Activated CD4-positive, alpha-beta T cell treated with anti-CD3 and anti-CD28 coated beads for 36 hours (primary cell): Measurements from ENCODE around the gene TBCD. TPM values are rescaled to one million over a fixed set of nuclear protein-coding genes. Genes with fewer than 3 reads are reported as not detected.

Experiments used
- ATAC-seq: fragments of 200-7000 bp; cut with Tn5 transposase; one replicate; pipeline ENCODE4 v1.10.0; 2021; ENCODE audit warnings: mild to moderate bottlenecking, moderate library complexity
- CTCF ChIA-PET: fragments of 350-600 bp; sonication (Branson Sonifier 250); formaldehyde crosslinking; loops from one replicate; lab custom pipeline; 2021; ENCODE audit warnings: antibody characterized with exemption; lab: Charles Lee
- POLR2A ChIA-PET: fragments of 350-600 bp; sonication (Branson Sonifier 250); formaldehyde crosslinking; loops from one replicate; lab custom pipeline; 2021; ENCODE audit warnings: antibody characterized with exemption, inconsistent platforms; lab: Charles Lee
- DNase-seq: peaks from one replicate; pipeline ENCODE4 v3.0.0-alpha.2; 2020
- H3K27ac Mint-ChIP-seq: one replicate; pipeline ENCODE4 v1.8.0; 2021; ENCODE audit warnings: mixed read lengths
- H3K27me3 Mint-ChIP-seq: one replicate; pipeline ENCODE4 v1.8.0; 2021; ENCODE audit warnings: mixed read lengths
- H3K36me3 Mint-ChIP-seq: one replicate; pipeline ENCODE4 v1.8.0; 2021; ENCODE audit warnings: low read depth, mixed read lengths
- H3K4me1 Mint-ChIP-seq: one replicate; pipeline ENCODE4 v1.8.0; 2021; ENCODE audit warnings: mixed read lengths
- H3K4me3 Mint-ChIP-seq: one replicate; pipeline ENCODE4 v1.8.0; 2021; ENCODE audit warnings: mild to moderate bottlenecking, moderate library complexity, mixed read lengths
- H3K9me3 Mint-ChIP-seq: one replicate; pipeline ENCODE4 v1.8.0; 2021; ENCODE audit warnings: low read depth, mixed read lengths
- intact Hi-C, 2 experiments: fragments of 100-400 bp; cut with DNase I in 1 of 2; cut with micrococcal nuclease in 1 of 2; formaldehyde crosslinking; loops; one replicate each; pipeline versions ENCODE4 v1.14.2 to v1.15.1; 2022 to 2024; cut with DNase I, micrococcal nuclease
- total RNA-seq, 2 experiments: library from RNA; stranded (reverse); gene quantifications; one replicate each; pipeline ENCODE4 v1.2.3, GENCODE V29; 2021

The TBCD gene
- total RNA-seq, 2 experiments from 2014 or later, result 83.3 to 97.2 TPM

GRCh38 chr17:82713071-82713723, 38.7 kb upstream of the TBCD start:
- Mint-ChIP-seq H3K36me3 (peaks cover 2% of the 10 kb centered on the region), H3K4me3 (no peak overlapping the region), H3K27ac (no peak overlapping the region), H3K4me1 (peaks cover 10% of the 10 kb centered on the region), H3K9me3 (no peaks in the 10 kb centered on the region), H3K27me3 (no peaks in the 10 kb centered on the region)
- ChIA-PET CTCF (interaction anchor here (0.8 kb wide), 1 partner anchor 84 kb away, joined by 3 read pairs; no protein-coding TSS in a partner anchor), POLR2A (no interaction called here)
- intact Hi-C loops, result no loop called here
- ATAC-seq (no peak), DNase-seq (no peak)

- no peaks in the 10 kb centered on the region for H3K9me3 Mint-ChIP-seq
- peaks cover 9% of the 10 kb centered on the region for H3K36me3 Mint-ChIP-seq
- ChIA-PET POLR2A (interaction anchor here (0.6 kb wide), 1 partner anchor 26 kb away, joined by 3 read pairs; no protein-coding TSS in a partner anchor), CTCF (interaction anchor here (0.9 to 1.7 kb wide), 3 partner anchors 12 to 66 kb away, joined by 3 to 6 read pairs (median 3); no protein-coding TSS in a partner anchor)
- DNase-seq (peak; percentile 95), ATAC-seq (peak; percentile 91)
- H3K4me3 Mint-ChIP-seq, result peak within 1 kb of the TSS; percentile 93
- no peaks in the 10 kb centered on the region for H3K27me3 Mint-ChIP-seq
- intact Hi-C loops, result loop anchor here (1.0 to 5.0 kb wide), 9 partner anchors 18 to 363 kb away; partner anchors contain the start of genes TBCD (in 2 of the 2), WDR45B (in 2 of the 2), CYBC1 (in 1 of the 2) and HEXD (in 1 of the 2)
- peaks cover 10% of the 10 kb centered on the region for H3K4me1 Mint-ChIP-seq
- peak within 1 kb of the TSS; percentile 88 for H3K27ac Mint-ChIP-seq
Measured at GRCh38 chr17:82716203-82717010, 35.5 kb upstream of the TBCD start, which contains the start of gene FN3KRP. FN3KRP (plus strand) TSS chr17:82716706; CDS start chr17:82716756, 50 bp downstream.

GRCh38 chr17:82718986-82719685, 32.7 kb upstream of the TBCD start:
- H3K4me1 Mint-ChIP-seq, result peaks cover 10% of the 10 kb centered on the region
- intact Hi-C loops, result loop anchor here in 1 of 2 experiments (5.0 kb wide), 1 partner anchor 33 kb away; the partner anchor contains the start of gene TBCD
- no peak overlapping the region for H3K4me3 Mint-ChIP-seq
- no peaks in the 10 kb centered on the region for H3K9me3 Mint-ChIP-seq
- CTCF ChIA-PET, result no interaction called here
- no peaks in the 10 kb centered on the region for H3K27me3 Mint-ChIP-seq
- DNase-seq (no peak), ATAC-seq (no peak)
- H3K36me3 Mint-ChIP-seq, result peaks cover 25% of the 10 kb centered on the region
- POLR2A ChIA-PET, result no interaction called here
- H3K27ac Mint-ChIP-seq, result no peak overlapping the region

GRCh38 chr17:82720204-82720603, 31.7 kb upstream of the TBCD start:
- no peak for ATAC-seq
- ChIA-PET CTCF (no interaction called here), POLR2A (no interaction called here)
- H3K27ac Mint-ChIP-seq, result no peak overlapping the region
- H3K27me3 Mint-ChIP-seq, result no peaks in the 10 kb centered on the region
- H3K9me3 Mint-ChIP-seq, result no peaks in the 10 kb centered on the region
- peaks cover 10% of the 10 kb centered on the region for H3K4me1 Mint-ChIP-seq
- intact Hi-C loops, result no loop called here
- H3K36me3 Mint-ChIP-seq, result peaks cover 26% of the 10 kb centered on the region
- no peak overlapping the region for H3K4me3 Mint-ChIP-seq
- DNase-seq, result no peak

GRCh38 chr17:82722341-82723013, 29.4 kb upstream of the TBCD start:
- ChIA-PET POLR2A (interaction anchor here (0.9 kb wide), 1 partner anchor 16 kb away, joined by 3 read pairs; no protein-coding TSS in a partner anchor), CTCF (interaction anchor here (0.6 kb wide), 1 partner anchor 54 kb away, joined by 3 read pairs; no protein-coding TSS in a partner anchor)
- peaks cover 34% of the 10 kb centered on the region for H3K36me3 Mint-ChIP-seq
- DNase-seq, result no peak
- intact Hi-C loops, result no loop called here
- no peak overlapping the region for H3K27ac Mint-ChIP-seq
- peaks cover 7% of the 10 kb centered on the region for H3K4me1 Mint-ChIP-seq
- no peaks in the 10 kb centered on the region for H3K27me3 Mint-ChIP-seq
- no peaks in the 10 kb centered on the region for H3K9me3 Mint-ChIP-seq
- ATAC-seq, result no peak
- no peak overlapping the region for H3K4me3 Mint-ChIP-seq

GRCh38 chr17:82723169-82723807, 28.6 kb upstream of the TBCD start:
- ChIA-PET CTCF (no interaction called here), POLR2A (interaction anchor here (0.9 kb wide), 1 partner anchor 15 kb away, joined by 3 read pairs; no protein-coding TSS in a partner anchor)
- DNase-seq (no peak), ATAC-seq (no peak)
- H3K4me3 Mint-ChIP-seq, result no peak overlapping the region
- intact Hi-C loops, result no loop called here
- H3K36me3 Mint-ChIP-seq, result peaks cover 33% of the 10 kb centered on the region
- H3K27me3 Mint-ChIP-seq, result no peaks in the 10 kb centered on the region
- H3K4me1 Mint-ChIP-seq, result no peaks in the 10 kb centered on the region
- no peaks in the 10 kb centered on the region for H3K9me3 Mint-ChIP-seq
- H3K27ac Mint-ChIP-seq, result no peak overlapping the region

- intact Hi-C loops, result no loop called here
- POLR2A ChIA-PET, result no interaction called here
Measured at GRCh38 chr17:82726427-82726826, 25.4 kb upstream of the TBCD start.

GRCh38 chr17:82729479-82730260, 22.2 kb upstream of the TBCD start:
- intact Hi-C loops, result no loop called here
- Mint-ChIP-seq H3K4me1 (no peaks in the 10 kb centered on the region), H3K27ac (no peak overlapping the region), H3K4me3 (no peak overlapping the region), H3K36me3 (peaks cover 30% of the 10 kb centered on the region), H3K27me3 (no peaks in the 10 kb centered on the region), H3K9me3 (peaks cover 6% of the 10 kb centered on the region)
- CTCF ChIA-PET, result interaction anchor here (0.7 kb wide), 1 partner anchor 1377 kb away, joined by 3 read pairs; no protein-coding TSS in a partner anchor
- DNase-seq, result no peak
- ATAC-seq, result no peak
- POLR2A ChIA-PET, result no interaction called here

More at GRCh38 chr17:82726427-82726826, 25.4 kb upstream of the TBCD start:
- no peak for DNase-seq
- CTCF ChIA-PET, result no interaction called here
- Mint-ChIP-seq H3K36me3 (peaks cover 28% of the 10 kb centered on the region), H3K4me3 (no peak overlapping the region), H3K9me3 (no peaks in the 10 kb centered on the region), H3K27ac (no peak overlapping the region), H3K4me1 (no peaks in the 10 kb centered on the region), H3K27me3 (no peaks in the 10 kb centered on the region)
- no peak for ATAC-seq

- CTCF ChIA-PET, result interaction anchor here (0.7 kb wide), 1 partner anchor 179 kb away, joined by 4 read pairs; no protein-coding TSS in a partner anchor
- ATAC-seq, result no peak
- no peaks in the 10 kb centered on the region for H3K27me3 Mint-ChIP-seq
- intact Hi-C loops, result no loop called here
- DNase-seq, result no peak
- no peak overlapping the region for H3K27ac Mint-ChIP-seq
- no peak overlapping the region for H3K4me3 Mint-ChIP-seq
- POLR2A ChIA-PET, result no interaction called here
- H3K9me3 Mint-ChIP-seq, result peaks cover 6% of the 10 kb centered on the region
- H3K4me1 Mint-ChIP-seq, result peaks cover 2% of the 10 kb centered on the region
- H3K36me3 Mint-ChIP-seq, result peaks cover 25% of the 10 kb centered on the region
Measured at GRCh38 chr17:82732118-82732743, 19.6 kb upstream of the TBCD start.
